Stimulated activated CD8-positive, alpha-beta memory T cell treated with anti-CD3 and anti-CD28 coated beads, Interleukin-15, amount 100 ng/mL, for 24 hours (primary cell): ENCODE results near the gene COX5A.
"Not testable (repeated sequence)": the region's sequence is repeated elsewhere in the genome, so short reads cannot be mapped to it uniquely, and the experiment has no call there.

Experiments used
- DNase-seq: peaks from one replicate; pipeline ENCODE4 v3.0.0-alpha.2; 2020; ENCODE audit warnings: low read depth

COX5A gene

GRCh38 chr15:74955796-74956647 lies 18.1 kb upstream of the COX5A start:
- DNase-seq = peak; percentile 29

DNA sequence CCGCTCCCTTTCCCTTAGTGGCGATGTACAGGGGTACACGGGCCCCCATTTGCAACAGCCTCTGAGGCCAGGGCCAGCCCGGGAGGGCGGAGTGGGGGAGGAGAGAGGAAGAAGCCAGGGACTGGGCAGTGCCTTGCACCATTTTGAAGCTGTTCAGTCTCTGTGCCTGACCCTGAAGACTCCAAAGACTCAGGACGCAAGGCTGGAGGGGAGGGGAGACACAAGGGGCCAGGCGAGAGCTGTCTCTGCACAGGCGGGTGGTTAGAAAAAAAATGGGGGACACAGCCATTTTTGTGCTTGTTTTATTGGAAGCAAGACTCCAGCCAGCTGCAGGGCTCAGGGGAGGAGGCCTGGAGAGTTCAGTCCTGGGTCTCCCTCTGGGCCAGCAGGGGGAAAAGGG lies 17.1 kb upstream of the COX5A start:
- DNase-seq = no peak

- no peak for DNase-seq
Measured at GRCh38 chr15:74954515-74954914, 16.6 kb upstream of the COX5A start.

DNA sequence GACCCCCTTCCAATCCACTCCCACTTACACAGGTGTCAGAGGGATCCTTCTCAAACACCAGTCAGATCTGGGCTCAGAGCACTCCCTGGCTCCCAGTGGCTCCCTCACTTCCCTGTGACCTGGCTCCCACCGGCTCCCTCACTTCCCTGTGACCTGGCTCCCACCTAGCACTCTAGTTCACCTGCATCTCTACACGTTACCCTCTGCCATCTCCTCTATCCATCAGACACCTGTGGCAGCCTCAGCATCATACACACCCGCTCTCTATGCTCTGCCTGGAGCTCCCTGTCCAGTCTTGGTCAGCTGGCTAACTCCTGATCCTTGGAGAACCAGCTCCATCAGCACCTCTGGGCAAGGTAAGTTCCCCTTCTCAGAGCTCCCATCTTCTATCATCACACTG lies 13.1 kb upstream of the COX5A start:
- no peak for DNase-seq

DNA sequence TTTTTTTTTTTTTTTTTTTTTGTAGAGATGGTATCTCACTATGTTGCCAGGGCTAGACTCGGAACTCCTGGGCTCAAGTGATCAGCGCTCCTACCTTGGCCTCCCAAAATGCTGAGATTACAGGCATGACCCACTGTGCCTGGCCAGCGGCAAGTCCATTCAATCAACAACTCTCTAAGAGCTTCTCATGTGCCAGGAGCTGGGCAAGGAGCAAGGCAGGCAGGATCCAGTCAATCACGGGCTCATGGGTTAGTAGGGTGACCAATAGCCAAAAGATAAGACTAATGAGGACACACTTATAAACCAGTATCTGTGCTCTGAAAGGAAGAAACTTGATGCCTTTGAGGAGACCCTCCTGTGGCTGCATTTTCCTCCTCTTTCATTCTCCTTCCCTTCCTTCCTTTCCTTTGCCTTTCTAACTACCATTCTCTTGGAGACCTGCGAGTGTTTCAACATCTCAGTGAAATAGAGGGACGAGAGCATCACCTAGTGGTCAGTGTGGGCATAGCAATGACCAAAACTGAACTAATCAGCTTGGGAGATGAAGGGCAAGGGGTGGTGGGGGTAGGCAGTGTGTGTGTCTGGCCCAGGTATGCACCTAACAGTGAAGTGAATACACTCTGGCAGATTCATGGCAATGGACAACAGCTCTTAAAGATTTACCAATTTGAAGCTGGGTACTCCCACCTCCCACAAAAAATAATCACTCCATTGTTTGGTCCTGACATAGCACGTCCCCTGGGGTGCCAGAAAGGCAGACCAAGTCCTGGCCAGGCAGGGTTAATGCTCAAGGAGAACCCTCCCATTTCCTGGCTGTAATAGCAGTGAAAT lies 12.4 kb upstream of the COX5A start:
- DNase-seq = peak; percentile 61

DNA sequence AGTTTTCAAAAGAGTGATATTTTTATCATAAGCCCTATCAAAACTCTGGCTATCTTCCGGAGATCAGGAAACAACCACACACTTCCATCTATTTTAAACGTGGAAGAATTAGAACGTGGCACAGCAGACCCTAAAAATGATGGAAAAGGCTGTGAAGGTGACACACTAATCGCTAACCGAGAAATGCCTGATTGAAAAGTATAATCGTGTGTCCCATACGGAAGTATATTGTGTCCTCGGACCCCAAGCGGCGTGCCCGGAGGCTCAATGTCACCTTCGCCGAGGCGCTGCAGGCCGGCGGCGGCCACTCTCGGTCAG lies 642 bp downstream of the COX5A start:
- no peak for DNase-seq

- not testable (repeated sequence) for DNase-seq
Measured at GRCh38 chr15:74935193-74935592, 2.7 kb downstream of the COX5A start.

GRCh38 chr15:74933573-74933972 lies 4.3 kb downstream of the COX5A start:
- DNase-seq = no peak

GRCh38 chr15:74928771-74929198 lies 9.1 kb downstream of the COX5A start:
- DNase-seq = no peak

GRCh38 chr15:74924525-74924924 lies 13.3 kb downstream of the COX5A start:
- no peak for DNase-seq

GRCh38 chr15:74920456-74920855 lies 17.4 kb downstream of the COX5A start:
- DNase-seq = no peak

DNA sequence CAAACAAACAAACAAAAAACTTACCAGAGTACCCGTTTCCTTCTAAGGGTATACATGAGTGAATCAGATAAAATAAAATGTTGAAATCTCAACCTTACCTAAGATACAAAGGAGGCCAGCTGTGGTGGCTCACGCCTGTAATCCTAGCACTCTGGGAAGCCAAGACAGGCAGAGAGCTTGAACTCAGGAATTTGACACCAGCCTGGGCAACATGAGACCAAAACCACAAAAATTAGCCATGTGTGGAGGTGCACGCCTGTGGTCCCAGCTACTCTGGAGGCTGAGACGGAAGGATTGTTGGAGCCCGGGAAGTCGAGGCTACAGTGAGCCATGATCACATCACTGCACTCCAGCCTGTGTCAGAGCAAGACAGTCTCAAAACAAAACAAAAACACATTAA lies 20.2 kb downstream of the COX5A start:
- DNase-seq = no peak

DNA sequence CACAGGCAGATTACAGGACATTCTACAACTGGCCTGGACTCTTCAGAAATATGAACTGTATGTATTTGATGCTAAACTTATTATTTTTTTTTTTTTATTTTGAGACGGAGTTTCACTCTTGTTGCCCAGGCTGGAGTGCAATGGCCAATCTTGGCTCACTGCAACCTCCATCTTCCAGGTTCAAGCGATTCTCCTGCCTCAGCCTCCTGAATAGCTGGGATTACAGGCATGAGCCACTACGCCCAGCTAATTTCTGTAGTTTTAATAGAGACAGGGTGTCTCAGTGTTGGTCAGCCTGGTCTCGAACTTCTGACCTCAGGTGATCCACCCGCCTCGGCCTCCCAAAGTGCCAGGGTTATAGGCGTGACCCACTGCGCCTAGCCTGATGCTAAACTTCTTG lies 24.1 kb downstream of the COX5A start:
- DNase-seq = not testable (repeated sequence)

GRCh38 chr15:74913041-74913440 lies 24.8 kb downstream of the COX5A start:
- DNase-seq = no peak

DNA sequence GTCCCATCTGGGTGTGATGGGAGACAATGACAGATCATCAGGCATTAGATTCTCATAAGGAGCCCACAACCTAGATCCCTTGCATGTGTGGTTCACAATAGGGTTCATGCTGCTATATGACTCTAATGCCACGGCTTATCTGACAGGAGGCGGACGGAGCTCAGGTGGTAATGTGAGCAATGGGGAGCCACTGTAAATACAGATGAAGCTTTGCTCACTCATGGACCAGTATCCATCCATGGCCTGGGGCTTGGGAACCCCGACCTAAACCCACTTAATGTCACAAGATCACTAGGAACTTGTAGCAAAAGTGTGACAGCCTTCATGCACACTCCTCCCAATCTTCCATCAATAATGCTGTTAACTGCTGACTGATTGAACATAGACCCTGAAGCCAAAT lies 29.2 kb downstream of the COX5A start:
- no peak for DNase-seq

GRCh38 chr15:74907163-74907870 lies 30.6 kb downstream of the COX5A start:
- DNase-seq = no peak

- DNase-seq = peak; percentile 59
Measured at GRCh38 chr15:74906450-74907162, 31.3 kb downstream of the COX5A start, which contains the start of gene FAM219B. FAM219B (minus strand) TSS chr15:74906851; CDS start chr15:74906800, 51 bp downstream.

- no peak for DNase-seq
Measured at GRCh38 chr15:74906067-74906449, 31.8 kb downstream of the COX5A start.

- DNase-seq = no peak
Measured at GRCh38 chr15:74904190-74904805, 33.6 kb downstream of the COX5A start.

DNA sequence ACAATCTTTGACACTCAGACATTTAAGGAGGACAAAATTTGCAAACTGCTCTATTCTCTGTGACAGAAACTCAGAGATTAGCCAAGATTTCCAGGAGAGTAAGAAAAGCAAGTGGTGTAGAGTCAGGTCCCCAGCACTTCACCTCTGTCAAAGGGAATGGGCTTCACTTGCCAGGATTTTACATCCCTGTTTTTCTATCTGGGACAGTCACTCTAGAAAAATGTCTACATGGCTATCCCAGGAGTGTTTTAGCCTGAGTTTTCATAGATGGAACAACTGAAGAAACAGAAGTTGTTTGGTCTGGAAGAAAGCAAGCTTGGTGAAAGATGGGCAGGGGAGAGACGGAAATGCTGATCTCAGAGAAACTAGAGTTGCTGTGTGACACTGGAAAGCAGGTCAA lies 34.2 kb downstream of the COX5A start:
- no peak for DNase-seq

- no peak for DNase-seq
Measured at GRCh38 chr15:74902295-74903075, 35.4 kb downstream of the COX5A start.
